Left ventricle myocardium inferior (tissue), 1 donor: ENCODE measurements around the gene THSD4. TPM values are rescaled to one million over a fixed set of nuclear protein-coding genes. Genes with fewer than 3 reads are reported as not detected.
A peak's percentile ranks its signal among the peaks of the same experiment; 100 is the strongest.

Source experiments
- DNase-seq: peaks from one replicate; pipeline ENCODE4 v3.0.0-alpha.2; 2020
- H3K27ac ChIP-seq: fragments of 200-600 bp; replicated peaks from 2 replicates; pipeline ENCODE4 v1.8.0; 2021
- H3K27me3 ChIP-seq: fragments of 200-600 bp; 2 replicates; pipeline ENCODE4 v1.8.0; 2021; ENCODE audit warnings: low read depth
- H3K36me3 ChIP-seq: fragments of 200-600 bp; 2 replicates; pipeline ENCODE4 v1.8.0; 2021
- H3K4me1 ChIP-seq: fragments of 200-600 bp; 2 replicates; pipeline ENCODE4 v1.8.0; 2021
- H3K4me3 ChIP-seq: fragments of 200-600 bp; 2 replicates; pipeline ENCODE4 v1.8.0; 2021; ENCODE audit warnings: mild to moderate bottlenecking, moderate library complexity
- H3K9me3 ChIP-seq: fragments of 200-600 bp; replicated peaks from 2 replicates; pipeline ENCODE4 v1.8.0; 2021
- intact Hi-C: fragments of 100-400 bp; cut with micrococcal nuclease; formaldehyde crosslinking; loops from one replicate; pipeline ENCODE4 v1.11.0; 2022
- total RNA-seq: library from RNA; stranded (reverse); fragmentation: NEBNext Ultra II Directional; extraction: Animal tissue kit (Norgen Biotek cat#: 25700); gene quantifications from one replicate; pipeline ENCODE4 v1.2.1, GENCODE V29; 2021
- TF ChIP-seq, protein P1 (sequence below): fragments of 200-600 bp; IDR thresholded peaks from 2 replicates; pipeline ENCODE4 v1.8.0; 2021; ENCODE audit warnings: antibody characterized with exemption, mild to moderate bottlenecking, borderline replicate concordance
- donor health status: DM: no; HTN: yes; CAD: no; lungs with severe emphysema.

The THSD4 gene
- total RNA-seq, 1 donor from 2014 or later: 95.8 TPM

DNA sequence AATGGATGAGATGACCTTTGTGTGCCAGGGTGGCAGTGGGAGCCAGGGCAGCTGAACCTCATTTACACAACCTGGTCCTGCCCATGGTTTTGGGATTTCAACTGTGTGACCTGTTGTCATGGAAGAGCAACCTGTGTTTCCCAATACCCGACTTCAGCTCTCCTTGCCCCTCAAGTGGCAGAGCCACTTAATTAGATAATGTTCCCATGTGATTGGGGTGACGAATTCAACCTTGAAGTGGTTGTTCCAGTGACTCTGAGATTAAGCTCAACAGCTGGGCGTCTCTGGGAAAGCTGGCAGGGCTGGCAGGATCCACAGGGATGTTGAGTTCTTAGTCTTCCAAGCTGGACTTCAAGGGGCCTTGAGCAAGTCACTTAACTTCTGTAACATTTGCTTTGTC is 71.0 kb downstream of the THSD4 start:
- intact Hi-C loops: no loop called here

GRCh38 chr15:71187078-71187477 is 71.8 kb downstream of the THSD4 start:
- no peak overlapping the region for H3K4me3 ChIP-seq
- peaks cover 30% of the 10 kb centered on the region for H3K4me1 ChIP-seq
- H3K9me3 ChIP-seq: no peaks in the 10 kb centered on the region
- intact Hi-C loops: no loop called here
- no peaks in the 10 kb centered on the region for H3K27me3 ChIP-seq
- no peak for DNase-seq
- H3K36me3 ChIP-seq: no peaks in the 10 kb centered on the region
- TF ChIP-seq, protein P1, sequence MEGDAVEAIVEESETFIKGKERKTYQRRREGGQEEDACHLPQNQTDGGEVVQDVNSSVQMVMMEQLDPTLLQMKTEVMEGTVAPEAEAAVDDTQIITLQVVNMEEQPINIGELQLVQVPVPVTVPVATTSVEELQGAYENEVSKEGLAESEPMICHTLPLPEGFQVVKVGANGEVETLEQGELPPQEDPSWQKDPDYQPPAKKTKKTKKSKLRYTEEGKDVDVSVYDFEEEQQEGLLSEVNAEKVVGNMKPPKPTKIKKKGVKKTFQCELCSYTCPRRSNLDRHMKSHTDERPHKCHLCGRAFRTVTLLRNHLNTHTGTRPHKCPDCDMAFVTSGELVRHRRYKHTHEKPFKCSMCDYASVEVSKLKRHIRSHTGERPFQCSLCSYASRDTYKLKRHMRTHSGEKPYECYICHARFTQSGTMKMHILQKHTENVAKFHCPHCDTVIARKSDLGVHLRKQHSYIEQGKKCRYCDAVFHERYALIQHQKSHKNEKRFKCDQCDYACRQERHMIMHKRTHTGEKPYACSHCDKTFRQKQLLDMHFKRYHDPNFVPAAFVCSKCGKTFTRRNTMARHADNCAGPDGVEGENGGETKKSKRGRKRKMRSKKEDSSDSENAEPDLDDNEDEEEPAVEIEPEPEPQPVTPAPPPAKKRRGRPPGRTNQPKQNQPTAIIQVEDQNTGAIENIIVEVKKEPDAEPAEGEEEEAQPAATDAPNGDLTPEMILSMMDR: no peak
- peak overlapping the region; percentile 83 for H3K27ac ChIP-seq

More for the DNA sequence above, 71.0 kb downstream of the THSD4 start:
- TF ChIP-seq, protein P1: no peak
- Histone ChIP-seq H3K27me3 (no peaks in the 10 kb centered on the region), H3K4me3 (no peak overlapping the region), H3K36me3 (no peaks in the 10 kb centered on the region), H3K4me1 (peaks cover 32% of the 10 kb centered on the region), H3K27ac (peak overlapping the region; percentile 83), H3K9me3 (no peaks in the 10 kb centered on the region)
- peak; percentile 45 for DNase-seq

- intact Hi-C loops: no loop called here
- H3K27ac ChIP-seq: peak overlapping the region; percentile 83
These were observed 72.3 kb downstream of the THSD4 start for GRCh38 chr15:71187526-71187925.

DNA sequence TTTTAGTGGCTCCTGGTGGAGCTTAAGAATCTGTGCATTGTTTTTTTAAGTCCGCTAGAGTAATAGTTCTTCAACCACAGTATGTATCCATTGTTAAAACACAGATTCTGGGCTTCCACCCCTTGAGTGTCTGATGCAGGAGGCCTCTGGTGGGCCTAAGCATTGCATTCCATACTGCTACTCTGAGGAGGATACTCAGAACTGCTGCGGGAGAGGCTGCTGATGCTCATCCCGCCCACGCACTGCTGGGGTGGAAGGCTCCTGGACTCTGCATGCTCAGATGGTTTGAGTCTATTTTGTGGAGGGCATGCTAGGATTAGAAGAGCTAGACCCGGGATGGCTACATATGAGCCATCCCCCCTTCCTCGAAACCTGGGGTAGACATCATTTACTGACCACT is 74.4 kb downstream of the THSD4 start:
- Histone ChIP-seq H3K4me1 (peaks cover 33% of the 10 kb centered on the region), H3K9me3 (no peaks in the 10 kb centered on the region), H3K4me3 (no peak overlapping the region), H3K27ac (no peak overlapping the region), H3K36me3 (no peaks in the 10 kb centered on the region), H3K27me3 (no peaks in the 10 kb centered on the region)
- intact Hi-C loops: no loop called here
- no peak for DNase-seq
- TF ChIP-seq, protein P1: no peak

More at GRCh38 chr15:71187526-71187925, 72.3 kb downstream of the THSD4 start:
- TF ChIP-seq, protein P1: no peak
- no peaks in the 10 kb centered on the region for H3K36me3 ChIP-seq
- no peaks in the 10 kb centered on the region for H3K27me3 ChIP-seq
- H3K9me3 ChIP-seq: no peaks in the 10 kb centered on the region
- DNase-seq: no peak
- H3K4me1 ChIP-seq: peaks cover 30% of the 10 kb centered on the region
- H3K4me3 ChIP-seq: no peak overlapping the region

GRCh38 chr15:71191296-71191695 is 76.0 kb downstream of the THSD4 start:
- intact Hi-C loops: no loop called here
- Histone ChIP-seq H3K27ac (peak overlapping the region; percentile 40), H3K4me1 (peaks cover 26% of the 10 kb centered on the region)

More at GRCh38 chr15:71191296-71191695, 76.0 kb downstream of the THSD4 start:
- TF ChIP-seq, protein P1: no peak
- no peak overlapping the region for H3K4me3 ChIP-seq
- no peak for DNase-seq
- H3K9me3 ChIP-seq: no peaks in the 10 kb centered on the region
- H3K36me3 ChIP-seq: no peaks in the 10 kb centered on the region
- H3K27me3 ChIP-seq: no peaks in the 10 kb centered on the region
